ENCODE results near the gene POMZP3. TPM values are rescaled to one million over a fixed set of nuclear protein-coding genes. Genes with fewer than 3 reads are reported as not detected.
"Not testable (repeated sequence)": the region's sequence is repeated elsewhere in the genome, so short reads cannot be mapped to it uniquely, and the experiment has no call there.

The POMZP3 gene
- total RNA-seq, 2 experiments from 2014 or later = 5.0 to 8.5 TPM

GRCh38 chr7:76592694-76593093 is 34.4 kb downstream of the POMZP3 start:
- DNase-seq (ENCODE audit: low spot score); H4K20me1 ChIP-seq (ENCODE audit: insufficient read depth, low read length); H3K9me2 ChIP-seq (ENCODE audit: insufficient read depth, low read length); H3K4me3 ChIP-seq (ENCODE audit: low read depth, low read length, poor library complexity, severe bottlenecking); BruUV-seq (replicated peaks); H3K9me3 ChIP-seq (ENCODE audit: low read length); H2AFZ ChIP-seq (ENCODE audit: low read length); H3K4me2 ChIP-seq (ENCODE audit: low read length); CTCF ChIA-PET (ENCODE audit: unreplicated experiment); H3K27ac ChIP-seq (ENCODE audit: low read depth, low read length, poor library complexity, severe bottlenecking); H3K36me3 ChIP-seq (ENCODE audit: insufficient read depth, low read length); H3K79me2 ChIP-seq (ENCODE audit: insufficient read depth, low read depth, low read length); POLR2A ChIA-PET; intact Hi-C loops (cut with micrococcal nuclease; ENCODE audit: unreplicated experiment): not testable (repeated sequence)
- H3K4me1 ChIP-seq (ENCODE audit: insufficient read depth, low read length, poor library complexity, severe bottlenecking) = peaks cover 23% of the 10 kb centered on the region

- H2AFZ ChIP-seq (ENCODE audit: low read length); BruUV-seq (replicated peaks); CTCF ChIA-PET (ENCODE audit: unreplicated experiment); H3K36me3 ChIP-seq (ENCODE audit: insufficient read depth, low read length); H3K4me3 ChIP-seq (ENCODE audit: low read depth, low read length, poor library complexity, severe bottlenecking); H3K9me2 ChIP-seq (ENCODE audit: insufficient read depth, low read length); H4K20me1 ChIP-seq (ENCODE audit: insufficient read depth, low read length); H3K79me2 ChIP-seq (ENCODE audit: insufficient read depth, low read depth, low read length); POLR2A ChIA-PET; intact Hi-C loops (cut with micrococcal nuclease; ENCODE audit: unreplicated experiment); H3K9me3 ChIP-seq (ENCODE audit: low read length): not testable (repeated sequence)
- Histone ChIP-seq H3K4me2 (ENCODE audit: low read length) (peak overlapping the region; percentile 64), H3K4me1 (ENCODE audit: insufficient read depth, low read length, poor library complexity, severe bottlenecking) (peaks cover 23% of the 10 kb centered on the region), H3K27ac (ENCODE audit: low read depth, low read length, poor library complexity, severe bottlenecking) (peak overlapping the region; percentile 42)
- TF ChIP-seq CTCF (conservative IDR thresholded peaks at IDR 0.05; ENCODE audit: low read length) = peak; percentile 52
- peak; percentile 67 for DNase-seq (ENCODE audit: low spot score)
These were observed 35.3 kb downstream of the POMZP3 start for GRCh38 chr7:76591602-76592304.

GRCh38 chr7:76591033-76591432 is 36.0 kb downstream of the POMZP3 start:
- CTCF ChIA-PET (ENCODE audit: unreplicated experiment); BruUV-seq (replicated peaks); DNase-seq (ENCODE audit: low spot score); H3K27ac ChIP-seq (ENCODE audit: low read depth, low read length, poor library complexity, severe bottlenecking); H4K20me1 ChIP-seq (ENCODE audit: insufficient read depth, low read length); intact Hi-C loops (cut with micrococcal nuclease; ENCODE audit: unreplicated experiment); H3K4me3 ChIP-seq (ENCODE audit: low read depth, low read length, poor library complexity, severe bottlenecking); H2AFZ ChIP-seq (ENCODE audit: low read length); H3K9me3 ChIP-seq (ENCODE audit: low read length); H3K36me3 ChIP-seq (ENCODE audit: insufficient read depth, low read length); H3K9me2 ChIP-seq (ENCODE audit: insufficient read depth, low read length); POLR2A ChIA-PET; H3K79me2 ChIP-seq (ENCODE audit: insufficient read depth, low read depth, low read length): not testable (repeated sequence)
- Histone ChIP-seq H3K4me1 (ENCODE audit: insufficient read depth, low read length, poor library complexity, severe bottlenecking) (peaks cover 23% of the 10 kb centered on the region), H3K4me2 (ENCODE audit: low read length) (peak overlapping the region; percentile 64; the same call in 1 of the 2 replicates)

- H3K9me2 ChIP-seq (ENCODE audit: insufficient read depth, low read length); H3K4me2 ChIP-seq (ENCODE audit: low read length); CTCF ChIA-PET (ENCODE audit: unreplicated experiment); H4K20me1 ChIP-seq (ENCODE audit: insufficient read depth, low read length); H3K27ac ChIP-seq (ENCODE audit: low read depth, low read length, poor library complexity, severe bottlenecking); POLR2A ChIA-PET; H3K36me3 ChIP-seq (ENCODE audit: insufficient read depth, low read length); BruUV-seq (replicated peaks); intact Hi-C loops (cut with micrococcal nuclease; ENCODE audit: unreplicated experiment); H3K79me2 ChIP-seq (ENCODE audit: insufficient read depth, low read depth, low read length); DNase-seq (ENCODE audit: low spot score); H2AFZ ChIP-seq (ENCODE audit: low read length); H3K9me3 ChIP-seq (ENCODE audit: low read length); H3K4me3 ChIP-seq (ENCODE audit: low read depth, low read length, poor library complexity, severe bottlenecking): not testable (repeated sequence)
- peaks cover 23% of the 10 kb centered on the region for H3K4me1 ChIP-seq (ENCODE audit: insufficient read depth, low read length, poor library complexity, severe bottlenecking)
These were observed 38.5 kb downstream of the POMZP3 start for GRCh38 chr7:76588586-76588985.

- H3K27ac ChIP-seq (ENCODE audit: low read depth, low read length, poor library complexity, severe bottlenecking); BruUV-seq (replicated peaks); H4K20me1 ChIP-seq (ENCODE audit: insufficient read depth, low read length); H3K9me2 ChIP-seq (ENCODE audit: insufficient read depth, low read length); intact Hi-C loops (cut with micrococcal nuclease; ENCODE audit: unreplicated experiment); H3K4me3 ChIP-seq (ENCODE audit: low read depth, low read length, poor library complexity, severe bottlenecking); H3K36me3 ChIP-seq (ENCODE audit: insufficient read depth, low read length); DNase-seq (ENCODE audit: low spot score); H3K4me2 ChIP-seq (ENCODE audit: low read length); H2AFZ ChIP-seq (ENCODE audit: low read length); H3K79me2 ChIP-seq (ENCODE audit: insufficient read depth, low read depth, low read length); H3K9me3 ChIP-seq (ENCODE audit: low read length); CTCF ChIA-PET (ENCODE audit: unreplicated experiment); POLR2A ChIA-PET: not testable (repeated sequence)
- peaks cover 18% of the 10 kb centered on the region for H3K4me1 ChIP-seq (ENCODE audit: insufficient read depth, low read length, poor library complexity, severe bottlenecking)
These were observed 40.3 kb downstream of the POMZP3 start for GRCh38 chr7:76586585-76587315.

All from OCI-LY7 (cell line).